NCI-H1417 (cell line): ENCODE measurements around the gene RASSF4.
"Not testable (repeated sequence)": the region's sequence is repeated elsewhere in the genome, so short reads cannot be mapped to it uniquely, and the experiment has no call there.

Experiments
- DNase-seq, 3 experiments: peaks; one replicate each; lab custom pipeline; 2025; lab: John Stamatoyannopoulos, UW

The RASSF4 gene

DNA sequence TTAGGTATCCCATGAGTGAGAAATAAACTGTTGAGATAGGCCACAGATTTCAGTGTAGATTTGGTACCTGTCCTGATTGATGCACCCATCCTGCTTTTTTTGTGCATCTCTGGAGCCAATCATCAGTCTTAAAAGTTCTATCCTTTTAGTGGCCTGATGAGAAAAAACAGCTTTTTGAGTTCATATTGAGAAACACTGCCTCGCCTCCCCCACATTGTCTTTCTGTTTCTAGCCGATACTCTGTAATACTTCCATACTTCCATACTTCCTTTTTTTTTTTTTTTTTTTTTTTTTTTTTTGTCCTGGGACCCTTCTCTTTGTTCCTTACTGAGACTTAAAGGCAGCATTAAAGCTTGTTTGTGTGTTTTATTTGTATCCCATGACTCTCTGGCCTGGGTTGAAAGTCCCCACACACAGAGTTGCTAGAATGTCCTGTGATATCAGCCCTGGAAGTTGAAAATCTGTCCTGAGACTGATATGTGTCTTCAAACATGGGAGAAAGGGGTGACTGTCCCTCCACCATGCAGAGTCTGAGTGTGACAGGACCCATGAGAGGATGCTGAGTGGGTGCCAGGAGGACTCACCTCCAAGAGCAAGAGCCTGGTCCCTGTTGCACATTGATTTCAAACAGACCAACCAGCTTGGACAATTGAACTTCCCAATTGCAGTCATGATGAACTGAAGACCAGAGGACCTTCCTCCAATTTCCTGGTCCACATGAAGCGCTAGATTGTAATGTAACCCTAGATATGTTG, 46.9 kb downstream of the RASSF4 start:
- DNase-seq = no peak

DNA sequence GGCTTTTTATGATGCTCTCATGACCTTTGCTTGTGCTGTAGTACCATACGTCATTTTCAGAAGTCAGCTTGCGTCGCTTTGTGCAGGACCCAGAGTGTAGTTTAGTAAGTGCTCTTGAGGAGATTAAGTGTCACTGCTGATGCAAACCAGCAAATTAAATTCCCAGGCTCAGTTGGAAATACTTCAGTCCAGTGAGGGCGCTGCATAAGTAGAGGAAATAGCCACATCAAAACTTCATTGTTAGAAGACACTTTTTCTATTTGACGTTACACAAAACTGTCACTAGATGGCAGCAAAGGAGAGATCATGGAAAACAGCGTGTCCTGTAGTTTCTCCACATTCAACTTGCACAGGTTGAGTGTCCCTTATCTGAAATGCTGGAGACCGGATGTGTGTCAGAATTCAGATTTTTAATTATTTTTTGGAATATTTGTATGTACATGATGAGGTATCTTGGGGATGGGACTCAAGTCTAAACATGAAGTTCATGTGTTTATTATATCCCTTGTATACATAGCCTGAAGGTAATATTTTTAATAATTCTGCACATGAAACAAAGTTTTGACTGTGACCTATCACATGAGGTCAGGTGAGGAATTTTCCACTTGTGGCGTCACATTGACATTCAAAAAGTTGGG, 49.0 kb downstream of the RASSF4 start:
- DNase-seq = peak; percentile 37 to 85 (median 80)

DNA sequence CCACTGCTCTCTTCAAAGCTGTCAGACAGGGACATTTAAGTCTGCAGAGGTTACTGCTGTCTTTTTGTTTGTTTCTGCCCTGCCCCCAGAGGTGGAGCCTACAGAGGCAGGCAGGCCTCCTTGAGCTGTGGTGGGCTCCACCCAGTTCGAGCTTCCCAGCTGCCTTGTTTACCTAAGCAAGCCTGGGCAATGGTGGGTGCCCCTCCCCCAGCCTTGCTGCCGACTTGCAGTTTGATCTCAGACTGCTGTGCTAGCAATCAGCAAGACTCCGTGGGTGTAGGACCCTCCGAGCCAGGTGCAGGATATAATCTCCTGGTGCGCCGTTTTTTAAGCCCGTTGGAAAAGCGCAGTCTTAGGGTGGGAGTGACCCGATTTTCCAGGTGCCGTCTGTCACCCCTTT, 55.0 kb downstream of the RASSF4 start:
- not testable (repeated sequence) for DNase-seq

DNA sequence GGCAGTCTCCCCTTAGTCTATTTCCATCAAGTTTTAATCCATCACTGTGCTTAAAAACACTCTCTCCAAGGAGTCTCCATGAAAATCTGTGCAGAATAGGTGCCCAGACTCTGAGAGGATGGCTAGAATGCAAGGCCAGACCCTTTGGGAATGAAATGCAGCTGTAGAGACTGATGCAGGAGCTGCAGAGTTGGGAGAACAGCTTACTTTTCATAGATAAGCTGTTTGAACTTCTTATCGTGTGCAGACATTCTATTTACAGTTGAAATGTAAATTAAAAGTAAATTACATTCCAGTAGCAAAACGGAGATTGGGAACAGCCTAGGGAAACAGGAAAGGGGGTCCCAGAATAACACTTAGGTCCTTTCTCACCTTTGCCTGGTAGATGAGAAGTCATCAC, 56.0 kb downstream of the RASSF4 start:
- no peak for DNase-seq

DNA sequence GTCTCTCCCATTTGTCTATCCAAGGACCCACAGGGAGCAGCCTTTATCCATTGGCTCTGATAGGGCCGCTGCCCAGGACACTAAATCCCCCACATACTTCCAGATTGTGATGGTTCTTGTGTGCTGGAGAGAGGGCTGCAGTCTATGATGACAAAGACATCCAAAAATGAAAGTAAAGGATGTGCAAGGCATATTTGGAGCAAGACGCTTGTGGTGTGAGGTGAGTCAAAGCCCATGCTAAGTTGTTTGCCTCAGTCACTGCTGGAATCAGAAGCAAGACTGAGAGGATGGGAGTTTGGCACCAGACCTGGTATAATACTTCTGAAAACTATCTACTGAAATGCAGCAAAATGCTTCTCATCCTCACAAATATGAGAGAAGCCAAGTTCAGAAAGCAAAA, 63.8 kb downstream of the RASSF4 start:
- no peak for DNase-seq

DNA sequence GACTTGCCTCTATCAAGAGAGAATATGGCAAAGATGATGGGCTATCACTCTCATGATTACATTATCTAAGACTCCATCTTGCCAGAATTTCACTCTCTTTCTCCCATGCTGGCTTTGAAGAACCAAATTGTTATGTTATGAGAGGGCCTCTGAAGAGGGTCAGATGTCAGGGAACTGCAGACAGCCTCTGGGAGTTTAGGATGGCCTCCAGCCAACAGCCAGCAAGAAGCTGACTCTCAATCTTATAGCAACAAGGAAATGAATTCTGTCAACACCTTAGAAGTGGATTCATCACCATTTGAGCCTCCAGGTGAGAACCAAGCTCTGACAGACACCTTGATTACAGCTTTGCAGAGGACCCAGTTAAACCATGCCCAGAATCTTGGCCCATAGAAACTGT, 74.7 kb downstream of the RASSF4 start:
- no peak for DNase-seq

DNA sequence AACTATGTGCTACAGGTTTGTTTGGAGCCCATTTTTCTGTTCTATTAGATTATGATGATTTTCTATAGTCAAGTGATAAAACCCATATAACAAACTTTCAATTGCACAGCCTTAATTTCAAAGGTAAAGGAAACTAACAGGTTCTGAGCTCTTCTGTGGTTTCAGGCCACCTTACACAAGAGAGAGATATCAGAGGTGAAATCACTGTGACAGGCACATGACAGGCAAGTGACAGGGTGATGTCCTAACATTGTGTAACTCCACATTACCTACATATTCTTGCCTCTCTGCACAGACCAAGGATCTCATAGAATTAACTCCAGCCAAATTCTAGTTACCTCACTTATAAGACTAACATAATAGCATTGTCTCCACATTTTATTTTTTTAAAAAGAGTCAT, 76.1 kb downstream of the RASSF4 start:
- DNase-seq = no peak

DNA sequence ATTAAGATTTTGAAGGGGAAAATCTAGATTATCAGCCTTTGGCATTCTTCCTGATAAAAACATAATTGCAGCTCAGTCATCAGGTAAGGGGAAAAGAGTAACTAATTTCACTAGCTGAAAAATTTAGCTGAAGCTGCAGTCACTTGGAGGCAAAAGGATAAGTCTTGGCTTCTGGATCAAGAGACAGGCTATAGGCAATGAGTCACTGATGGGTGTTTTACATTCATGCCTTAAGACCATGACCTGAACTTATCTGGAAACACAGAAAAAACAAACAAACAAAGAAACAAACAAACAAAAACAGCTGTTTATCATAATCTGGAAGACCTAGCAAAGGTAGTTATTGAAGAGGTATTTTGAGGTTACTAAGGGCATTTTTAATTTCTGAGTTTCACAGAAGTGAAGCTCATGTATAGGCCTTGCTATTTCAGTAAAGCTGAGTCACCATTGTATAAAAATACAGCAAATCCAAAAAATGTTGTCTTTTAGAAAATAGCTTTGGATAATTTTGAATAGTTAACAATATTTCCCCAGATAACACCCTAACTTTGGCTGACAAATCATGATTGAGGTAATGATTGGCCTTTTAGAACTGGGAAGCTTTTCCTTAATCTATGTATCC, 81.4 kb downstream of the RASSF4 start:
- no peak for DNase-seq

DNA sequence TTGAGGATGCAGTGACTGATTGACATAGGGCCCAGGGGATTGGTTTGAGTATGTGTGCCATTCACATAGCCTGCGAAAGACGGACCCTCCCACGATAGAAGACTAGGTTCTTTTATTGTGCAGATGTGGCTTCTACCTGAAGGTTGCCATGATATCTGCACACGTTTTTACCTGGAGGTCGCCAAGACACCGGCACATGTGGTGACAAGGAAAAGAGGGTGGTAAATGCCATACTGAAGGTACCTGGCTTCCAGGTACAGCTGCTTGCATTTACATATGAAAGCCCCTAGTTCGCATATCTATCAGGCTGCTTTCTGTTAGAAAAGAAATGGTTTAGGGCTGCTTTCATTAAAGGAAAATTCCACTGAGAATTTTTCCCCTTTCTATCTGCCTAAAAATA, 84.7 kb downstream of the RASSF4 start:
- no peak for DNase-seq
